GM19468 (cell line): ENCODE results near the gene IFNL4.
A peak's percentile ranks its signal among the peaks of the same experiment; 100 is the strongest.
"Not testable (repeated sequence)": the region's sequence is repeated elsewhere in the genome, so short reads cannot be mapped to it uniquely, and the experiment has no call there.

Source experiments
- ATAC-seq: cut with Tn5 transposase; IDR thresholded peaks from one replicate; pipeline ENCODE4 v1.9.1; 2021; ENCODE audit warnings: mild to moderate bottlenecking, moderate library complexity, moderate number of reproducible peaks; ENCODE audit not compliant: unreplicated experiment; ENCODE audit errors: extremely low read depth

IFNL4 gene

GRCh38 chr19:39261704-39262103, 13.0 kb upstream of the IFNL4 start:
- no peak for ATAC-seq

- no peak for ATAC-seq
Measured at GRCh38 chr19:39257227-39257626, 8.6 kb upstream of the IFNL4 start.

GRCh38 chr19:39254531-39255345, 6.1 kb upstream of the IFNL4 start:
- ATAC-seq = no peak

GRCh38 chr19:39253374-39254149, 4.9 kb upstream of the IFNL4 start:
- ATAC-seq = no peak

- ATAC-seq = no peak
Measured at GRCh38 chr19:39252458-39252857, 3.8 kb upstream of the IFNL4 start.

- ATAC-seq = no peak
Measured at GRCh38 chr19:39251846-39252245, 3.2 kb upstream of the IFNL4 start.

- no peak for ATAC-seq
Measured at GRCh38 chr19:39251081-39251480, 2.4 kb upstream of the IFNL4 start.

GRCh38 chr19:39247701-39248664, 673 bp downstream of the IFNL4 start:
- ATAC-seq = no peak

GRCh38 chr19:39246951-39247669, 1.5 kb downstream of the IFNL4 start:
- ATAC-seq = no peak

- ATAC-seq = not testable (repeated sequence)
Measured at GRCh38 chr19:39245166-39245565, 3.5 kb downstream of the IFNL4 start.

GRCh38 chr19:39244410-39245100, 4.1 kb downstream of the IFNL4 start, which contains the start of gene IFNL3:
IFNL3 (minus strand) TSS chr19:39245006; CDS start chr19:39244967, 39 bp downstream.
- not testable (repeated sequence) for ATAC-seq

GRCh38 chr19:39243741-39244140, 4.9 kb downstream of the IFNL4 start:
- not testable (repeated sequence) for ATAC-seq

GRCh38 chr19:39240421-39240820, 8.2 kb downstream of the IFNL4 start:
- ATAC-seq = no peak

- no peak for ATAC-seq
Measured at GRCh38 chr19:39238944-39239343, 9.7 kb downstream of the IFNL4 start.

GRCh38 chr19:39238209-39238608, 10.4 kb downstream of the IFNL4 start:
- ATAC-seq = no peak

GRCh38 chr19:39237200-39238184, 11.2 kb downstream of the IFNL4 start:
- ATAC-seq = peak; percentile 58

- no peak for ATAC-seq
Measured at GRCh38 chr19:39236527-39236926, 12.1 kb downstream of the IFNL4 start.

GRCh38 chr19:39232708-39233107, 15.9 kb downstream of the IFNL4 start:
- no peak for ATAC-seq
